ENCODE measurements around the gene TNIP1.

Gene TNIP1

GRCh38 chr5:151001436-151001835, 79.4 kb downstream of the TNIP1 start:
- DNase-seq (ENCODE audit: low spot score): no peak

GRCh38 chr5:150999704-151000442, 81.0 kb downstream of the TNIP1 start:
- DNase-seq (ENCODE audit: low spot score): no peak

- DNase-seq (ENCODE audit: low spot score): no peak
Observed at GRCh38 chr5:150993826-150994412, 86.9 kb downstream of the TNIP1 start.

- DNase-seq (ENCODE audit: low spot score): no peak
Observed at GRCh38 chr5:150993422-150993821, 87.4 kb downstream of the TNIP1 start.

GRCh38 chr5:150992705-150993104, 88.1 kb downstream of the TNIP1 start:
- no peak for DNase-seq (ENCODE audit: low spot score)

GRCh38 chr5:150989695-150990094, 91.1 kb downstream of the TNIP1 start:
- no peak for DNase-seq (ENCODE audit: low spot score)

- no peak for DNase-seq (ENCODE audit: low spot score)
Observed at GRCh38 chr5:150987746-150988145, 93.1 kb downstream of the TNIP1 start.

All from pons (tissue), 1 donor.